ENCODE results near the gene CCNF. TPM values are rescaled to one million over a fixed set of nuclear protein-coding genes. Genes with fewer than 3 reads are reported as not detected.

Gene CCNF
- total RNA-seq, 1 donor from 2014 or later, result 41.6 TPM

GRCh38 chr16:2455081-2455845 lies 26.0 kb downstream of the CCNF start:
- Histone ChIP-seq H3F3A (ENCODE audit: low read depth) (peaks cover 37% of the 10 kb centered on the region), H3K9ac (no peak overlapping the region), H4K20me1 (ENCODE audit: low read depth) (peaks cover 23% of the 10 kb centered on the region), H3K79me2 (ENCODE audit: low read depth) (peaks cover under 1% of the 10 kb centered on the region), H3K4me3 (no peak overlapping the region), H3K9me3 (ENCODE audit: low read depth) (no peaks in the 10 kb centered on the region), H3K4me1 (peaks cover 7% of the 10 kb centered on the region), H2AFZ (replicated peaks) (no peak overlapping the region), H3K27me3 (no peaks in the 10 kb centered on the region), H3K36me3 (no peaks in the 10 kb centered on the region), H3K27ac (no peak overlapping the region), H3K4me2 (no peak overlapping the region)
- Mint-ChIP-seq H3K27me3 (ENCODE audit: insufficient read depth, low read depth) (peaks cover 8% of the 10 kb centered on the region), H3K4me1 (peaks cover 7% of the 10 kb centered on the region), H3K36me3 (peaks cover 19% of the 10 kb centered on the region), H3K27ac (no peak overlapping the region), H3K9me3 (peaks cover 2% of the 10 kb centered on the region), H3K4me3 (no peak overlapping the region)
- no peak for DNase-seq (ENCODE audit: low spot score)
- TF ChIP-seq EZH2phosphoT487 (IDR thresholded peaks at IDR 0.05) (no peak), EZH2 (IDR thresholded peaks at IDR 0.05) (no peak), CTCF (IDR thresholded peaks at IDR 0.05) (no peak)

- peaks cover 14% of the 10 kb centered on the region for H3K79me2 ChIP-seq (ENCODE audit: low read depth)
- Mint-ChIP-seq H3K27me3 (ENCODE audit: insufficient read depth, low read depth) (peaks cover 8% of the 10 kb centered on the region), H3K27ac (no peak overlapping the region), H3K9me3 (peaks cover 2% of the 10 kb centered on the region), H3K4me1 (peaks cover 7% of the 10 kb centered on the region), H3K4me3 (peak overlapping the region; percentile 55), H3K36me3 (peaks cover 16% of the 10 kb centered on the region)
- TF ChIP-seq EZH2phosphoT487 (IDR thresholded peaks at IDR 0.05) (no peak), CTCF (IDR thresholded peaks at IDR 0.05) (no peak), EZH2 (IDR thresholded peaks at IDR 0.05) (no peak)
- H3K27me3 ChIP-seq, result no peaks in the 10 kb centered on the region
- no peak overlapping the region for H2AFZ ChIP-seq (replicated peaks)
- no peak overlapping the region for H3K4me3 ChIP-seq
- peaks cover 37% of the 10 kb centered on the region for H4K20me1 ChIP-seq (ENCODE audit: low read depth)
- peaks cover 14% of the 10 kb centered on the region for H3K4me1 ChIP-seq
- DNase-seq (ENCODE audit: low spot score), result no peak
- H3F3A ChIP-seq (ENCODE audit: low read depth), result peaks cover 42% of the 10 kb centered on the region
- no peak overlapping the region for H3K9ac ChIP-seq
- H3K9me3 ChIP-seq (ENCODE audit: low read depth), result no peaks in the 10 kb centered on the region
- no peak overlapping the region for H3K27ac ChIP-seq
- H3K36me3 ChIP-seq, result no peaks in the 10 kb centered on the region
- H3K4me2 ChIP-seq, result no peak overlapping the region
Observed at GRCh38 chr16:2456551-2457153, 27.4 kb downstream of the CCNF start.

- no peak overlapping the region for H3K4me2 ChIP-seq
- H3K9ac ChIP-seq, result no peak overlapping the region
- H3K27ac Mint-ChIP-seq, result peak overlapping the region; percentile 67
- H3K36me3 ChIP-seq, result no peaks in the 10 kb centered on the region
- peaks cover 14% of the 10 kb centered on the region for H3K4me1 ChIP-seq
- no peak overlapping the region for H3K27ac ChIP-seq
- no peak overlapping the region for H3K4me3 Mint-ChIP-seq
- H3K27me3 ChIP-seq, result no peaks in the 10 kb centered on the region
- no peaks in the 10 kb centered on the region for H3K9me3 ChIP-seq (ENCODE audit: low read depth)
- peaks cover 7% of the 10 kb centered on the region for H3K27me3 Mint-ChIP-seq (ENCODE audit: insufficient read depth, low read depth)
- DNase-seq (ENCODE audit: low spot score), result no peak
- H3K4me1 Mint-ChIP-seq, result peaks cover 7% of the 10 kb centered on the region
- peaks cover 37% of the 10 kb centered on the region for H4K20me1 ChIP-seq (ENCODE audit: low read depth)
- peaks cover 14% of the 10 kb centered on the region for H3K36me3 Mint-ChIP-seq
- peaks cover 2% of the 10 kb centered on the region for H3K9me3 Mint-ChIP-seq
- H2AFZ ChIP-seq (replicated peaks), result no peak overlapping the region
- no peak overlapping the region for H3K4me3 ChIP-seq
- TF ChIP-seq EZH2 (IDR thresholded peaks at IDR 0.05) (no peak), CTCF (IDR thresholded peaks at IDR 0.05) (no peak), EZH2phosphoT487 (IDR thresholded peaks at IDR 0.05) (no peak)
- H3K79me2 ChIP-seq (ENCODE audit: low read depth), result peaks cover 15% of the 10 kb centered on the region
- peaks cover 42% of the 10 kb centered on the region for H3F3A ChIP-seq (ENCODE audit: low read depth)
Observed at GRCh38 chr16:2457267-2457666, 28.0 kb downstream of the CCNF start.
